Activated CD4-positive, alpha-beta T cell treated with anti-CD3 and anti-CD28 coated beads, Interleukin-2, amount 10 ng/mL, durations not matched to agents 24 days and 14 days (primary cell): ENCODE measurements around the gene IDUA. TPM values are rescaled to one million over a fixed set of nuclear protein-coding genes. Genes with fewer than 3 reads are reported as not detected.
"Not testable (repeated sequence)": the region's sequence is repeated elsewhere in the genome, so short reads cannot be mapped to it uniquely, and the experiment has no call there.

Experiments
- DNase-seq: peaks from one replicate; pipeline ENCODE4 v3.0.0; 2022
- H3K27ac Mint-ChIP-seq: one replicate; pipeline ENCODE4 v1.8.0; 2022; ENCODE audit warnings: mild to moderate bottlenecking, mixed read lengths
- H3K27me3 Mint-ChIP-seq: one replicate; pipeline ENCODE4 v1.8.0; 2022; ENCODE audit warnings: mixed read lengths
- H3K36me3 Mint-ChIP-seq: one replicate; pipeline ENCODE4 v1.8.0; 2022; ENCODE audit warnings: low read depth, mild to moderate bottlenecking, mixed read lengths
- H3K4me1 Mint-ChIP-seq: one replicate; pipeline ENCODE4 v1.8.0; 2021; ENCODE audit warnings: mixed read lengths
- H3K4me3 Mint-ChIP-seq: one replicate; pipeline ENCODE4 v1.8.0; 2022; ENCODE audit warnings: mild to moderate bottlenecking, moderate library complexity, mixed read lengths
- H3K9me3 Mint-ChIP-seq: one replicate; pipeline ENCODE4 v1.8.0; 2021; ENCODE audit warnings: mixed read lengths
- intact Hi-C: fragments of 100-400 bp; cut with micrococcal nuclease; formaldehyde crosslinking; loops from one replicate; pipeline ENCODE4 v1.15.1; 2023
- total RNA-seq: library from RNA; stranded (reverse); gene quantifications from 2 replicates; pipeline ENCODE4 v1.2.3, GENCODE V29; 2022

The IDUA gene
- total RNA-seq, 1 donor from 2014 or later, result 30.4 TPM

DNA sequence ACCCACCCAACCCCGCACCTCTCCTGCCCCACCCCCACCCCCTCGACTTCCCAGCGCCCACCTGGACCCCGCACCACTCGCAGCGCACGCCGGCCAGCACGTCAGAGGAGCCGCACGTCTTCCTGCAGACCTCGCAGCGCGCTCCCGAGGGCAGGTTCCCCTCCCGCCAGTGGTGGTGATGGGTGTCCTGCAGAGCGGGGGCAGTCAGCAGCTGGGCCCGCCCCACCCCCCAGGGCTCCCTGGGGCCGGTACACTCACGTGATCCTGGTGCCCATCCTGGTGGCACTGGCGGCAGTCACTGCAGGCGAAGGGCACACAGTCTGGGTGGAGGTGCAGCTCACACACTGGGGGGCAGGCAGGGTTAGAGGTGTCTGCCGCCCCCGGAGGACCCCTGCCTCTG is 18.6 kb upstream of the IDUA start:
- Mint-ChIP-seq H3K27me3 (no peaks in the 10 kb centered on the region), H3K4me3 (no peak overlapping the region)
- intact Hi-C loops, result no loop called here

GRCh38 chr4:968621-969394 is 18.0 kb upstream of the IDUA start:
- Mint-ChIP-seq H3K4me1 (peaks cover 2% of the 10 kb centered on the region), H3K4me3 (no peak overlapping the region), H3K36me3 (peaks cover 2% of the 10 kb centered on the region), H3K9me3 (no peaks in the 10 kb centered on the region), H3K27ac (no peak overlapping the region), H3K27me3 (no peaks in the 10 kb centered on the region)
- no peak for DNase-seq
- intact Hi-C loops, result no loop called here

More for the DNA sequence above, 18.6 kb upstream of the IDUA start:
- no peaks in the 10 kb centered on the region for H3K9me3 Mint-ChIP-seq
- H3K27ac Mint-ChIP-seq, result no peak overlapping the region
- peaks cover 2% of the 10 kb centered on the region for H3K36me3 Mint-ChIP-seq
- peaks cover 2% of the 10 kb centered on the region for H3K4me1 Mint-ChIP-seq
- no peak for DNase-seq

DNA sequence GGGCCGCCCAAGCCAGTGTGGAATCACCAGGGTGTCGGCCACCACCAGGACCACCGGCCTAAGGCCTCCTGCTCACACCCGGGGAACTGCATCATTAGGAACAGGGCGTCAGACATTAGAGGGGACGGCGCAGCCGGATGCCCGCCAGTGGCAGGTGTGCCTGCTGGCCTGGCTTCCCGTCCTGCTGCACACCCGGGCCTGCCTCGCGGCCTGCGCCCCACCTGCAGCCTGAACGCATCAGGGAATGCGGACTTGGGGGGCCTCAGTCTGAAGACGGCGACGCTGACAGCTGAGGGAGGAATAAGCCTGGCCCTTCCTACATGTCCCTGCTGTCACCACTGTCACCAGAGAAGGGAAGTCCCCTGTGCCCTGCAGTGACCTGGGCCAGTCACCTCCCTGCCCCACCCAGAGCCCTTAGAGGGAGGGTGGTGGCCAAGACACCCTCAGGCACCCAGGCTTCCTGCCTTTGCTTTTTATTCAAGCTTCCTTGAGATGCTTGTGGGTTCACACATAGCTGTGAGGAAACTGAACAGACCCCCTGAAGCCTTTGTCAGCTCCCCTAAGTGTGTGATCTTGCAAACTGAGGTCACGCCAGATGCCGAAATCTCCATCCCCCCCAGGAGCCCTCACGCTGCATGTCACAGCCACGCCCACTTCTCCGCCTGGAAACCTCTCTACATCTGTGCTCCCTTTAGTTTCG is 16.6 kb upstream of the IDUA start:
- H3K4me3 Mint-ChIP-seq, result no peak overlapping the region
- intact Hi-C loops, result no loop called here

GRCh38 chr4:970854-971520 is 15.9 kb upstream of the IDUA start:
- no peaks in the 10 kb centered on the region for H3K9me3 Mint-ChIP-seq
- intact Hi-C loops, result no loop called here
- peak overlapping the region; percentile 40 for H3K4me3 Mint-ChIP-seq
- H3K4me1 Mint-ChIP-seq, result peaks cover 2% of the 10 kb centered on the region
- H3K27ac Mint-ChIP-seq, result no peak overlapping the region
- peaks cover under 1% of the 10 kb centered on the region for H3K36me3 Mint-ChIP-seq
- no peak for DNase-seq
- H3K27me3 Mint-ChIP-seq, result no peaks in the 10 kb centered on the region

More for the DNA sequence above, 16.6 kb upstream of the IDUA start:
- Mint-ChIP-seq H3K4me1 (peaks cover 2% of the 10 kb centered on the region), H3K27ac (no peak overlapping the region), H3K9me3 (no peaks in the 10 kb centered on the region), H3K36me3 (peaks cover 2% of the 10 kb centered on the region), H3K27me3 (no peaks in the 10 kb centered on the region)
- no peak for DNase-seq

DNA sequence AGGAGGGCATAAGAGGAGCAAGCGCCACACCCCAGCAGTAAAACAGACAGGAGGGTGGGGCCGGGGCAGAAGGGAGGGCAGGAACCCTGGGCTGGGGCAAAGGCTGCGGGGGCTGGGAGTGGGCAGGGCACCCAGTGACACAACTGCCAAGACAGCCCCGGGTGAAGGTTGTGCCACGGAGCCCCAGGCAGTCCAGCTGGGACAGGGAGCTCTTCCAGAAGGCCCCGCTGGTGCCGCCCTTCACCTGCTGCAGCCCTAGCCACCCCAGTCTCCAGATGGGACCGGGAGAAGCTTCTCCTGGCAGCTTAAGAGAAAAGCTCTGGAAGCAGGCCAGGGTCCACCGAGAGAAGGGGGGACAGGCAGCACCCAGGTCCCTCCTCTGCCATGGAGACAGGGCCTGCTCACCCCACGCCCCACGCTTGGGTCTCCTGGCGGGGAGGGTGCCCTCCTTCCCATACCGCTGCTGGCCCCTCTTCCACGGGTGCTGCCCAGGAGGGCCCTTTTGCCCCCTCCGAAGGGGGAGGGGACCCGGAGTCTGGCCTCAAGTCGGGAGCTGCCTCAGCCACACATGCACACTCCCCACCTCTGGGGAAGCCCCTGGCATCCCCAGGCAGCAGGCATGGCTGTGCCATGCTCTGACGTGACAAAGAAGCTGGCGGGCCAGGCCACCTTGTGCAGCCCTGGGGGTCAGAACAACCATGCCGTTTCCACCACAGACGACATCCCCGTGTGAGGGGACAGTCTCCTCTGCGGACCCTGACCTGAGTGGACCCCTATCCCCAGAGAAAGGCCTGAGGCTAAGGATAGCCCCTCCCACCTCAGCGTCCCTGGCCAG is 15.0 kb upstream of the IDUA start:
- H3K27me3 Mint-ChIP-seq, result no peaks in the 10 kb centered on the region
- no peak for DNase-seq
- no peaks in the 10 kb centered on the region for H3K36me3 Mint-ChIP-seq
- H3K27ac Mint-ChIP-seq, result no peak overlapping the region
- intact Hi-C loops, result loop anchor here (1.0 kb wide), 1 partner anchor 39 kb away; no protein-coding TSS in a partner anchor
- H3K9me3 Mint-ChIP-seq, result no peaks in the 10 kb centered on the region
- peaks cover 5% of the 10 kb centered on the region for H3K4me1 Mint-ChIP-seq
- H3K4me3 Mint-ChIP-seq, result peak overlapping the region; percentile 40

- no peaks in the 10 kb centered on the region for H3K36me3 Mint-ChIP-seq
- H3K27me3 Mint-ChIP-seq, result no peaks in the 10 kb centered on the region
- H3K9me3 Mint-ChIP-seq, result no peaks in the 10 kb centered on the region
- DNase-seq, result peak; percentile 88
- peak overlapping the region; percentile 67 for H3K4me3 Mint-ChIP-seq
- H3K27ac Mint-ChIP-seq, result no peak overlapping the region
- H3K4me1 Mint-ChIP-seq, result peaks cover 5% of the 10 kb centered on the region
- intact Hi-C loops, result loop anchor here (1.0 kb wide), 5 partner anchors 13 to 192 kb away; no protein-coding TSS in a partner anchor
These were observed 14.0 kb upstream of the IDUA start for GRCh38 chr4:972651-973424.

DNA sequence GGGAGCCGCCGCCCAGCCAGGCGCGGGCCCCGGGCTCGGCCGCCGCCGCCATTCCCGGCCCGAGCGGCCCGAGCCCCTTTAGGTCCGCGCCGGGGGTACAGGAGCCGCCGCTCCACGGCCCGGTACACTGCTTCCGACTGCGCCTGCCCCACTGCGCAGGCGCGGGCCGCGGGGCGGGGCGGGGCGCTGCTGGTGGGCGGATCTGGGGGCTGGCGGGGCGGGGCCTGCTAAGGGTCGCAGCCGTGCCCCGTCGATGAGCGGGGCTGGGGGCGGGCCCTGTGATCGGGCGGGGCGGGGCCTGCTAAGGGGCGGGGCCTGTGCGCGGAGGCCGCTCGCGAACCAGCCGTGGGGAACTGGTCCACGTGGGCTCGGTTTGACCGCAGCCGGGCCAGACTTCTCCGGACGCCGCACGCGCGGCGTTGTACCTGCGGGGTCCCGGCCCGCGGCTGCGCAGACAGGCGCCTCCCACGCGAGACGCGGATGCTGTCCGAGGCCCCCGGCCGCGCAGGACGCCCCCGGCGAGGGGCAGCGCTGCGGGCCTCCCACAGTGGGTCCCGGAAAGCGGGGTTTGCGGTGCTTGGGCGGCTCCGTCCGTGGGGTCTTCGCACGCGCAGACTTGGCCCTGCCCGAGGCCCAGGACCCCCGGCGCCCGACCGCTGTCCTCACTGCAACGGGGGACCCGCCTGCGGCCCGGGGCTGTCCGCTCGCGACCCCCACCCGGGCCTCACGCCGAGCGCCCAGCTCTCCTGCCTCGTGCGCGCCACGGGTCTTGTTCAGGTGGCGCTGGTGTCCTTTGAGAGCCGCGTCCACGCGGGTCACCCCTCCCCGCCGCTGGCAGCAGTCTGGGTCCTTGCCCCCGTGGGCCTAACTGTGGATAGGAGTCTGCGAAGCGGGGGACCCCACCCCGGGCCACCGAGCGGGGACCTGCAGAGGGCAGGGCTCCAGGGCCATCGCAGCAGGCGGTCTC is 13.1 kb upstream of the IDUA start, which contains the start of gene DGKQ:
Gene DGKQ (minus strand): TSS at position 139 of the 967 bp plus-strand sequence. CDS start 87 bp downstream, at position 52.
- Mint-ChIP-seq H3K4me3 (peak within 1 kb of the TSS; percentile 67), H3K27ac (no peak within 1 kb of the TSS)
- intact Hi-C loops, result loop anchor here (1.0 kb wide), 4 partner anchors 13 to 192 kb away; no protein-coding TSS in a partner anchor

GRCh38 chr4:974668-975067 is 12.2 kb upstream of the IDUA start:
- Mint-ChIP-seq H3K36me3 (no peaks in the 10 kb centered on the region), H3K27me3 (no peaks in the 10 kb centered on the region), H3K9me3 (no peaks in the 10 kb centered on the region), H3K4me3 (no peak overlapping the region), H3K4me1 (peaks cover 5% of the 10 kb centered on the region), H3K27ac (no peak overlapping the region)
- intact Hi-C loops, result no loop called here
- no peak for DNase-seq

More for the DNA sequence above, 13.1 kb upstream of the IDUA start, which contains the start of gene DGKQ:
- peak; percentile 95 for DNase-seq
- H3K27me3 Mint-ChIP-seq, result no peaks in the 10 kb centered on the region
- no peaks in the 10 kb centered on the region for H3K36me3 Mint-ChIP-seq
- H3K9me3 Mint-ChIP-seq, result no peaks in the 10 kb centered on the region
- peaks cover 5% of the 10 kb centered on the region for H3K4me1 Mint-ChIP-seq

DNA sequence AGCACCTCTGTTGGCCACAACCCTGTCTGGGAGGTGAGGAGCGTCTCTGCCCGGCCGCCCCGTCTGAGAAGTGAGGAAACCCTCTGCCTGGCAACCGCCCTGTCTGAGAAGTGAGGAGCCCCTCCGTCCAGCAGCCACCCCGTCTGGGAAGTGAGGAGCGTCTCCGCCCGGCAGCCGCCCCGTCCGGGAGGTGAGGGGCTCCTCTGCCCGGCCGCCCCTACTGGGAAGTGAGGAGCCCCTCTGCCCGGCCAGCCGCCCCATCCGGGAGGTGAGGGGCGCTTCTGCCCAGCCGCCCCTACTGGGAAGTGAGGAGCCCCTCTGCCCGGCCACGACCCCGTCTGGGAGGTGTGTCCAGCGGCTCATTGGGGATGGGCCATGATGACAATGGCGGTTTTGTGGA is 10.8 kb upstream of the IDUA start:
- H3K4me1 Mint-ChIP-seq, intact Hi-C loops, H3K27me3 Mint-ChIP-seq, H3K36me3 Mint-ChIP-seq, H3K4me3 Mint-ChIP-seq, H3K27ac Mint-ChIP-seq, DNase-seq, H3K9me3 Mint-ChIP-seq: not testable (repeated sequence)

- Mint-ChIP-seq H3K4me3 (no peak overlapping the region), H3K9me3 (no peaks in the 10 kb centered on the region), H3K36me3 (no peaks in the 10 kb centered on the region), H3K27me3 (no peaks in the 10 kb centered on the region), H3K4me1 (peaks cover 3% of the 10 kb centered on the region), H3K27ac (no peak overlapping the region)
- intact Hi-C loops, result no loop called here
- DNase-seq, result no peak
These were observed 7.7 kb upstream of the IDUA start for GRCh38 chr4:978957-979701.

DNA sequence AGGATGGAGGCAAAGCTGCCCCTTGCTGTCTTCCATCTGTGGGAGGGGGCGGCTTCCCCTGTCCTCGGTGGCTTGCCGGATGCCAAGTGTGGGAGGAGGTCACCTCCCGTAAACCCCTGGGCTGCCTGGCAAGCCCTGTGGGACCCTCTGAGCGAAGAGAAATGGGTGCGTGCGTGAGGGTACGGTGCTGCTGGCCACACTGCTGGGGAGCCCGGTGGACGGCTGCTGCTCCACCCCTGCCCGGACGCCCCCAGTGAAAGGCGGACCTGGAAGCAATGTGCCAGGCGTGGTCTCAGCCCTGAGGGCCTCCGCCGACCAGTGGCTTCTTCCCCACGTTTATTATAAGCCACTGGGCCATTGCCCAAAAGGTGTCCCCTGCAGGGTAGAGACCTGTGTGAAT is 4.6 kb upstream of the IDUA start:
- no peak for DNase-seq
- no peak overlapping the region for H3K4me3 Mint-ChIP-seq
- peaks cover 12% of the 10 kb centered on the region for H3K4me1 Mint-ChIP-seq
- H3K27me3 Mint-ChIP-seq, result no peaks in the 10 kb centered on the region
- no peaks in the 10 kb centered on the region for H3K9me3 Mint-ChIP-seq
- no peak overlapping the region for H3K27ac Mint-ChIP-seq
- intact Hi-C loops, result no loop called here
- no peaks in the 10 kb centered on the region for H3K36me3 Mint-ChIP-seq
